HepG2 (cell line): ENCODE results near the gene GALNT17.

Experiments used
- CBX2 ChIP-seq, 2 experiments: fragments of 200-600 bp in 1 of 2; sonication (generic); formaldehyde crosslinking in 1 of 2; IDR thresholded peaks; 2 replicates each; pipeline versions ENCODE4 v1.7.0 to v1.8.1; 2018 to 2022; ENCODE audit warnings: low read depth in 2 of 2, low read length in 1 of 2, mild to moderate bottlenecking in 1 of 2, missing genetic modification reagents in 1 of 2
- HCFC1 ChIP-seq: fragments of 150-350 bp; IDR thresholded peaks from 2 replicates; pipeline ENCODE4 v1.6.1; 2014; ENCODE audit warnings: low read depth, low read length
- MAFF ChIP-seq: IDR thresholded peaks from 2 replicates; pipeline ENCODE4 v1.6.1; 2011; ENCODE audit warnings: low read depth, low read length, improper control_type of control experiment
- POLR2AphosphoS5 ChIP-seq: IDR thresholded peaks from 2 replicates; pipeline ENCODE4 v1.6.1; 2012; ENCODE audit warnings: low read depth, low read length
- RBM22 ChIP-seq: fragments of 200-400 bp; formaldehyde crosslinking; optimal IDR thresholded peaks from 2 replicates; pipeline ENCODE3; 2017; ENCODE audit warnings: mild to moderate bottlenecking, low read length, moderate library complexity
- SIN3A ChIP-seq: IDR thresholded peaks from 2 replicates; pipeline ENCODE4 v1.6.1; 2011; ENCODE audit warnings: low read depth, mild to moderate bottlenecking, control low read depth, low read length, borderline replicate concordance
- TCF7 ChIP-seq: sonication (generic); IDR thresholded peaks from 2 replicates; pipeline ENCODE4 v1.6.1; 2016; ENCODE audit warnings: antibody characterized with exemption, low read depth
- ZFX ChIP-seq: sonication (generic); formaldehyde crosslinking; IDR thresholded peaks from 2 replicates; pipeline ENCODE4 v1.4.0; 2020; ENCODE audit warnings: mild to moderate bottlenecking, low read depth, missing genetic modification reagents, moderate library complexity
- ZNF20 ChIP-seq: sonication (generic); formaldehyde crosslinking; IDR thresholded peaks from 2 replicates; pipeline ENCODE4 v1.4.0; 2020; ENCODE audit warnings: mild to moderate bottlenecking, moderate library complexity, missing genetic modification reagents
- ZNF34 ChIP-seq: sonication (generic); formaldehyde crosslinking; IDR thresholded peaks from 2 replicates; pipeline ENCODE4 v1.4.0; 2020; ENCODE audit warnings: mild to moderate bottlenecking, missing genetic modification reagents, borderline replicate concordance
- ZNF552 ChIP-seq: sonication (generic); formaldehyde crosslinking; IDR thresholded peaks from 2 replicates; pipeline ENCODE4 v1.9.0; 2022; ENCODE audit warnings: missing genetic modification reagents, mild to moderate bottlenecking, borderline replicate concordance
- ZNF589 ChIP-seq: sonication (generic); formaldehyde crosslinking; conservative IDR thresholded peaks from 2 replicates; pipeline ENCODE4 v1.8.0; 2022; ENCODE audit warnings: mild to moderate bottlenecking, moderate library complexity, missing genetic modification reagents
- ZNF616 ChIP-seq: sonication (generic); formaldehyde crosslinking; IDR thresholded peaks from 2 replicates; pipeline ENCODE4 v1.5.0; 2020; ENCODE audit warnings: low read depth, mild to moderate bottlenecking, missing genetic modification reagents
- TF ChIP-seq, protein P1 (sequence below): sonication (generic); formaldehyde crosslinking; IDR thresholded peaks from 2 replicates; pipeline ENCODE4 v1.5.0; 2020; ENCODE audit warnings: mild to moderate bottlenecking, missing genetic modification reagents, moderate library complexity

DNA sequence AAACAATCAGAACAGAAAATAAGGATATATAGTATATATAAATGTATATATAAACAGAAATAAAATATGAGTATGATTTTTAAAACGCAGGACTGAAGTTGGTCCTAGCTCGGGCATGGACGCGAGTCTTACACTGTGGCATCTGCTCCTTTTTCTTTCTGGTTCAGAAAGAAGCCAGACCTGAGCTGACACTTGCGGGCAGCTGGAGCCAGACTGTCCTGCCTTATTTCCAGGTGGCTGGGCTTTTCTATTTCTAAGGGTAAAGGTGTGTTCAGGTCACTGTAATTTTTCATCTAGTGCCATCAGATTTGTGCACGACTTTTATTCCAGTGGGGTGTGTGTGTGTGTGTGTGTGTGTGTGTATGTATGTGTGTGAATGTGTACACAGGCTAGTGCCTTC lies 166.4 kb downstream of the GALNT17 start:
- TF ChIP-seq TCF7: no peak
- TF ChIP-seq SIN3A: no peak
- TF ChIP-seq ZNF616: no peak
- no peak for TF ChIP-seq MAFF
- no peak for TF ChIP-seq CBX2 (IDR thresholded peaks at IDR 0.05; ENCODE audit: low read depth, low read length)
- TF ChIP-seq CBX2 (CRISPR knock-in tag; IDR thresholded peaks at IDR 0.05; ENCODE audit: low read depth): no peak
- TF ChIP-seq, protein P1, sequence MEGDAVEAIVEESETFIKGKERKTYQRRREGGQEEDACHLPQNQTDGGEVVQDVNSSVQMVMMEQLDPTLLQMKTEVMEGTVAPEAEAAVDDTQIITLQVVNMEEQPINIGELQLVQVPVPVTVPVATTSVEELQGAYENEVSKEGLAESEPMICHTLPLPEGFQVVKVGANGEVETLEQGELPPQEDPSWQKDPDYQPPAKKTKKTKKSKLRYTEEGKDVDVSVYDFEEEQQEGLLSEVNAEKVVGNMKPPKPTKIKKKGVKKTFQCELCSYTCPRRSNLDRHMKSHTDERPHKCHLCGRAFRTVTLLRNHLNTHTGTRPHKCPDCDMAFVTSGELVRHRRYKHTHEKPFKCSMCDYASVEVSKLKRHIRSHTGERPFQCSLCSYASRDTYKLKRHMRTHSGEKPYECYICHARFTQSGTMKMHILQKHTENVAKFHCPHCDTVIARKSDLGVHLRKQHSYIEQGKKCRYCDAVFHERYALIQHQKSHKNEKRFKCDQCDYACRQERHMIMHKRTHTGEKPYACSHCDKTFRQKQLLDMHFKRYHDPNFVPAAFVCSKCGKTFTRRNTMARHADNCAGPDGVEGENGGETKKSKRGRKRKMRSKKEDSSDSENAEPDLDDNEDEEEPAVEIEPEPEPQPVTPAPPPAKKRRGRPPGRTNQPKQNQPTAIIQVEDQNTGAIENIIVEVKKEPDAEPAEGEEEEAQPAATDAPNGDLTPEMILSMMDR: no peak
- TF ChIP-seq HCFC1: no peak
- no peak for TF ChIP-seq POLR2AphosphoS5
- no peak for TF ChIP-seq ZNF34
- TF ChIP-seq RBM22: no peak
- TF ChIP-seq ZNF552: no peak
- TF ChIP-seq ZNF589 (CRISPR knock-in tag): no peak
- no peak for TF ChIP-seq ZFX
- no peak for TF ChIP-seq ZNF20
